ENCODE data around the gene MAEA.
"Not testable (repeated sequence)": the region's sequence is repeated elsewhere in the genome, so short reads cannot be mapped to it uniquely, and the experiment has no call there.

The MAEA gene

DNA sequence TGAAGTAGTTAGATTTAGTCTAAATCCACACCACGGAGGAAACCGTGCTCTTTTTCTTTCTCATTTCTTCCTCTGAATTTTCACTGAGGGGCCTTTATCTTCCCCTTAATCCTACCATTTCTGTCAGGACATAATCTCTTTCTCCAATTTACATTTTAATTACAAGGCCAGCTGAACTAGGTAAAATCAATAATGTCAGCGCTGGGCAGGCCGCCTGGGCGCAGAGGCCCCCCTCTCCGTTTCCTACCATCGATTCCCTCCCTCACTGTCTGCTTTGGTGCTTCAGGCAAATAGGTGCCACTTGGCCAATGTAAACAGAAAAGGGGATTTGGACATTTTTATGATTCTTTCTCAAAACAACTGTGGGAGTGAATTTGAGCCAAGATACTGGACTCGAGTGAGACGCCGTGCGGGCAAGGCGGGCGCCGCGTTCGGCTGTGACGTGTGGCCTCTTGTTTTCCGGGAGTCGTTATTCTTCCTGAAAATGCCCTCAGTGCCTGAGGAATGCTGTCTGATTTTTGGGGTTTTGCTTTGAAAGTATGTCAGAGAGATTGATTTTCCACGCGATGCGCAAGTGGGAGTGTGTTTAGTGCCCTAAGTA, 79.9 kb downstream of the MAEA start:
- no peak for TF ChIP-seq CTCF (IDR thresholded peaks at IDR 0.05; ENCODE audit: low read depth, low read length)
- no peak for TF ChIP-seq POLR2A (IDR thresholded peaks at IDR 0.05; ENCODE audit: extremely low read depth, insufficient read length)
- no peak for TF ChIP-seq MYC (IDR thresholded peaks at IDR 0.05; ENCODE audit: low read depth, low read length)
- TF ChIP-seq, protein P1, sequence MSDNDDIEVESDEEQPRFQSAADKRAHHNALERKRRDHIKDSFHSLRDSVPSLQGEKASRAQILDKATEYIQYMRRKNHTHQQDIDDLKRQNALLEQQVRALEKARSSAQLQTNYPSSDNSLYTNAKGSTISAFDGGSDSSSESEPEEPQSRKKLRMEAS (IDR thresholded peaks at IDR 0.05; ENCODE audit: low read depth, low read length) = no peak
- H3K4me3 ChIP-seq (ENCODE audit: low read depth, low read length) = no peak overlapping the region
- no peak for DNase-seq (ENCODE audit: low read depth)

DNA sequence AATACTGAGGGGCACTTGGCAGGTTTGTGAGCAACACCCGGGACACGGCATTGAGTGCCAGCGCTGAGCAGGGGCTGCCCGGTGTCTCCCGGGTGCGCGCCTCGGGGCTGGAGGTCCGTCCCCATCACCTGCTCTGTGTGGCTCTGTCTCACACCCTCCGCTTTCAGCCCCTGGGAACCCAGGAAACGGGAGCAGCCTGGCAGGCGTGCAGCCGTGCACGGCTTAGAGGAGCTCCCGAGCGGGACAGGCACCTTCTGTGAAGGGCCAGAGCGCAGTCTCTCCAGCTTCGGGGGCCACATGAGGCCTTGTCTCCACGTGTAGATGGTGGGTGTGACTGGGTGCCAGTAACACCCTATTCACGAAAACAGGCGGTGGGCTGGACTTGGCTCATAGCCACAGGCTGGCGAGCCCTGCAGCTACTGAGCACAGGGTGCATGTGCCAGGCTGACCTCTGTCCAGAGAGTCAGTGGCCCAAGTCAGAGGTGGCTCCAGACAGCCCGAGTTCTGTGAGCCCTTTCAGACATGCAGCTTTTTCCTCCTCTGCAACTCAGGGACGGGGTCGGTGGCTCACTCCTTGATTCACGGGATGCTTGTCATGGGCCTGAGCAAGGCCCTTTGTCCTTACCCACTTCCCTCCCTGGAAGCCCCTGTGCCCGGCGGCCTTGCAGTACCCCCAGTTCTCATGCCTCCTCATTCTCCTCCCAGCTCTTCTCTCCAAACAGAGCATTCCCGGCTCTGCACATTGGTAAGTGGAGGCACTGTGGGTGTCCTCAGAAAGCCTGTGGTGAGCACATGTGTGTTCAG, 80.8 kb downstream of the MAEA start:
- no peak for DNase-seq (ENCODE audit: low read depth)
- TF ChIP-seq CTCF (IDR thresholded peaks at IDR 0.05; ENCODE audit: low read depth, low read length) (no peak), POLR2A (IDR thresholded peaks at IDR 0.05; ENCODE audit: extremely low read depth, insufficient read length) (no peak), MYC (IDR thresholded peaks at IDR 0.05; ENCODE audit: low read depth, low read length) (no peak)
- TF ChIP-seq, protein P1 (IDR thresholded peaks at IDR 0.05; ENCODE audit: low read depth, low read length) = no peak
- H3K4me3 ChIP-seq (ENCODE audit: low read depth, low read length) = no peak overlapping the region

GRCh38 chr4:1371176-1372165, 81.8 kb downstream of the MAEA start:
- DNase-seq (ENCODE audit: low read depth) = no peak
- TF ChIP-seq CTCF (IDR thresholded peaks at IDR 0.05; ENCODE audit: low read depth, low read length) = no peak
- no peak for TF ChIP-seq POLR2A (IDR thresholded peaks at IDR 0.05; ENCODE audit: extremely low read depth, insufficient read length)
- TF ChIP-seq, protein P1 (IDR thresholded peaks at IDR 0.05; ENCODE audit: low read depth, low read length) = no peak
- no peak for TF ChIP-seq MYC (IDR thresholded peaks at IDR 0.05; ENCODE audit: low read depth, low read length)

GRCh38 chr4:1372576-1372975, 82.9 kb downstream of the MAEA start:
- DNase-seq (ENCODE audit: low read depth); H3K4me3 ChIP-seq (ENCODE audit: low read depth, low read length): not testable (repeated sequence)

More at GRCh38 chr4:1371176-1372165, 81.8 kb downstream of the MAEA start:
- no peak overlapping the region for H3K4me3 ChIP-seq (ENCODE audit: low read depth, low read length)

GRCh38 chr4:1373892-1374705, 84.4 kb downstream of the MAEA start:
- no peak for DNase-seq (ENCODE audit: low read depth)
- no peak overlapping the region for H3K4me3 ChIP-seq (ENCODE audit: low read depth, low read length)
- TF ChIP-seq CTCF (IDR thresholded peaks at IDR 0.05; ENCODE audit: low read depth, low read length) (no peak), MYC (IDR thresholded peaks at IDR 0.05; ENCODE audit: low read depth, low read length) (no peak), POLR2A (IDR thresholded peaks at IDR 0.05; ENCODE audit: extremely low read depth, insufficient read length) (no peak)
- TF ChIP-seq, protein P1 (IDR thresholded peaks at IDR 0.05; ENCODE audit: low read depth, low read length) = no peak

All from NB4 (cell line).